ENCODE data around the gene BRSK2.

Gene BRSK2

GRCh38 chr11:1491379-1491778, 101.6 kb downstream of the BRSK2 start:
- TF ChIP-seq CTCF (IDR thresholded peaks at IDR 0.05; ENCODE audit: low read depth, low read length, missing control alignments), result no peak
- H3K4me3 ChIP-seq (ENCODE audit: low read depth, low read length), result no peak overlapping the region
- no peak for DNase-seq (ENCODE audit: low read depth)

GRCh38 chr11:1493650-1494244, 104.0 kb downstream of the BRSK2 start:
- no peak for TF ChIP-seq CTCF (IDR thresholded peaks at IDR 0.05; ENCODE audit: low read depth, low read length, missing control alignments)
- DNase-seq (ENCODE audit: low read depth), result no peak
- no peak overlapping the region for H3K4me3 ChIP-seq (ENCODE audit: low read depth, low read length)

- no peak for TF ChIP-seq CTCF (IDR thresholded peaks at IDR 0.05; ENCODE audit: low read depth, low read length, missing control alignments)
- no peak for DNase-seq (ENCODE audit: low read depth)
- H3K4me3 ChIP-seq (ENCODE audit: low read depth, low read length), result no peak overlapping the region
These were observed 104.9 kb downstream of the BRSK2 start for GRCh38 chr11:1494650-1495049.

- no peak overlapping the region for H3K4me3 ChIP-seq (ENCODE audit: low read depth, low read length)
- no peak for DNase-seq (ENCODE audit: low read depth)
- no peak for TF ChIP-seq CTCF (IDR thresholded peaks at IDR 0.05; ENCODE audit: low read depth, low read length, missing control alignments)
These were observed 106.5 kb downstream of the BRSK2 start for GRCh38 chr11:1496091-1496760.

- DNase-seq (ENCODE audit: low read depth), result no peak
- no peak overlapping the region for H3K4me3 ChIP-seq (ENCODE audit: low read depth, low read length)
- TF ChIP-seq CTCF (IDR thresholded peaks at IDR 0.05; ENCODE audit: low read depth, low read length, missing control alignments), result no peak
These were observed 107.0 kb downstream of the BRSK2 start for GRCh38 chr11:1496761-1497095.

GRCh38 chr11:1497600-1497999, 107.9 kb downstream of the BRSK2 start:
- no peak for DNase-seq (ENCODE audit: low read depth)
- H3K4me3 ChIP-seq (ENCODE audit: low read depth, low read length), result no peak overlapping the region
- no peak for TF ChIP-seq CTCF (IDR thresholded peaks at IDR 0.05; ENCODE audit: low read depth, low read length, missing control alignments)

- no peak for TF ChIP-seq CTCF (IDR thresholded peaks at IDR 0.05; ENCODE audit: low read depth, low read length, missing control alignments)
- H3K4me3 ChIP-seq (ENCODE audit: low read depth, low read length), result no peak overlapping the region
- no peak for DNase-seq (ENCODE audit: low read depth)
These were observed 108.5 kb downstream of the BRSK2 start for GRCh38 chr11:1498262-1498661.

Data from GM12864 (cell line).